ENCODE data around the gene RPTOR.

The RPTOR gene

GRCh38 chr17:80681215-80681614, 136.6 kb downstream of the RPTOR start:
- Histone ChIP-seq H3K9me3 (ENCODE audit: control insufficient read depth, insufficient read depth, low read depth, low read length) (no peaks in the 10 kb centered on the region), H3K4me3 (ENCODE audit: low read depth, low read length) (no peak overlapping the region), H3K4me1 (ENCODE audit: control insufficient read depth, insufficient read depth, low read length) (peaks cover 13% of the 10 kb centered on the region), H3K36me3 (ENCODE audit: control insufficient read depth in 2 of 2, insufficient read depth in 1 of 2, low read length in 2 of 2) (peaks cover 0 to 8% of the 10 kb centered on the region in 2 experiments; a peak in 2 of 3 replicates), H3K27ac (ENCODE audit: extremely low read depth, low read depth, low read length) (no peak overlapping the region; the same call in 1 of the 2 replicates)
- POLR2A ChIA-PET = no interaction called here
- TF ChIP-seq ZNF133 (tag by site-specific recombination; IDR thresholded peaks at IDR 0.05) (0 out of 2 replicates have a peak, but pooled peaks have one; percentile 28), ZBTB21 (tag by site-specific recombination; IDR thresholded peaks at IDR 0.05) (no peak)
- CTCF ChIA-PET = no interaction called here

GRCh38 chr17:80682372-80682771, 137.7 kb downstream of the RPTOR start:
- CTCF ChIA-PET = no interaction called here
- TF ChIP-seq PRDM6 (tag by site-specific recombination; IDR thresholded peaks at IDR 0.05) = no peak
- no peak for TF ChIP-seq ZNF549 (tag by site-specific recombination; IDR thresholded peaks at IDR 0.05)
- TF ChIP-seq TCF7L2 (IDR thresholded peaks at IDR 0.05; ENCODE audit: borderline replicate concordance, low read depth, low read length) = no peak
- no peak overlapping the region for H3K27ac ChIP-seq (ENCODE audit: extremely low read depth, low read depth, low read length)

GRCh38 chr17:80683625-80684104, 139.0 kb downstream of the RPTOR start:
- Histone ChIP-seq H3K27ac (ENCODE audit: extremely low read depth, low read depth, low read length) (peak overlapping the region; percentile 34; the same call in 1 of the 2 replicates), H3K4me1 (ENCODE audit: control insufficient read depth, insufficient read depth, low read length) (0 out of 2 replicates have a peak, but pooled peaks cover 4% of the 10 kb centered on the region), H3K9me3 (ENCODE audit: control insufficient read depth, insufficient read depth, low read depth, low read length) (no peaks in the 10 kb centered on the region), H3K4me3 (ENCODE audit: low read depth, low read length) (no peak overlapping the region), H3K36me3 (ENCODE audit: control insufficient read depth in 2 of 2, insufficient read depth in 1 of 2, low read length in 2 of 2) (peaks cover 0 to 15% of the 10 kb centered on the region in 2 experiments; a peak in 2 of 3 replicates)
- ChIA-PET POLR2A (no interaction called here), CTCF (no interaction called here)
- TF ChIP-seq ZNF146 (tag by site-specific recombination; IDR thresholded peaks at IDR 0.05) (no peak), BCL11A (tag by site-specific recombination; IDR thresholded peaks at IDR 0.05; ENCODE audit: low read depth) (no peak), ZNF513 (tag by site-specific recombination; IDR thresholded peaks at IDR 0.05) (no peak), ZNF362 (tag by site-specific recombination; IDR thresholded peaks at IDR 0.05) (no peak), ZNF248 (tag by site-specific recombination; IDR thresholded peaks at IDR 0.05) (no peak), ZNF391 (tag by site-specific recombination; IDR thresholded peaks at IDR 0.05; ENCODE audit: borderline replicate concordance, low read depth) (no peak), ZNF518A (tag by site-specific recombination; conservative IDR thresholded peaks at IDR 0.05; ENCODE audit: low read depth) (no peak), ZNF610 (tag by site-specific recombination; IDR thresholded peaks at IDR 0.05; ENCODE audit: borderline replicate concordance) (no peak), PBX3 (CRISPR knock-in tag; IDR thresholded peaks at IDR 0.05) (no peak), ZNF398 (tag by site-specific recombination; IDR thresholded peaks at IDR 0.05) (no peak), ZEB2 (tag by site-specific recombination; IDR thresholded peaks at IDR 0.05) (no peak), ZNF658 (tag by site-specific recombination; IDR thresholded peaks at IDR 0.05) (no peak), ZNF48 (tag by site-specific recombination; IDR thresholded peaks at IDR 0.05) (no peak), TCF7L2 (IDR thresholded peaks at IDR 0.05; ENCODE audit: borderline replicate concordance, low read depth, low read length) (no peak)

More at GRCh38 chr17:80682372-80682771, 137.7 kb downstream of the RPTOR start:
- no peak overlapping the region for H3K4me3 ChIP-seq (ENCODE audit: low read depth, low read length)
- POLR2A ChIA-PET = no interaction called here
- H3K4me1 ChIP-seq (ENCODE audit: control insufficient read depth, insufficient read depth, low read length) = peaks cover 13% of the 10 kb centered on the region
- H3K36me3 ChIP-seq (ENCODE audit: control insufficient read depth in 2 of 2, insufficient read depth in 1 of 2, low read length in 2 of 2) = peaks cover 0 to 13% of the 10 kb centered on the region in 2 experiments; a peak in 2 of 3 replicates
- no peaks in the 10 kb centered on the region for H3K9me3 ChIP-seq (ENCODE audit: control insufficient read depth, insufficient read depth, low read depth, low read length)
